ENCODE data around the gene STK39.

The STK39 gene

GRCh38 chr2:168211664-168212163, 35.7 kb downstream of the STK39 start:
- no peak for TF ChIP-seq CTCF (conservative IDR thresholded peaks at IDR 0.05; ENCODE audit: low read depth, low read length)
- DNase-seq (ENCODE audit: low read depth): no peak
- no peak overlapping the region for H3K4me3 ChIP-seq (ENCODE audit: low read depth, low read length)

- no peak for TF ChIP-seq CTCF (conservative IDR thresholded peaks at IDR 0.05; ENCODE audit: low read depth, low read length)
- peak overlapping the region; percentile 13 for H3K4me3 ChIP-seq (ENCODE audit: low read depth, low read length)
- DNase-seq (ENCODE audit: low read depth): peak; percentile 90
These were observed 36.4 kb downstream of the STK39 start for GRCh38 chr2:168210895-168211570.

GRCh38 chr2:168210216-168210894, 37.0 kb downstream of the STK39 start:
- no peak for DNase-seq (ENCODE audit: low read depth)
- no peak for TF ChIP-seq CTCF (conservative IDR thresholded peaks at IDR 0.05; ENCODE audit: low read depth, low read length)
- no peak overlapping the region for H3K4me3 ChIP-seq (ENCODE audit: low read depth, low read length)

GRCh38 chr2:168208652-168209051, 38.7 kb downstream of the STK39 start:
- no peak for TF ChIP-seq CTCF (conservative IDR thresholded peaks at IDR 0.05; ENCODE audit: low read depth, low read length)
- DNase-seq (ENCODE audit: low read depth): peak; percentile 78

GRCh38 chr2:168207851-168208250, 39.5 kb downstream of the STK39 start:
- no peak overlapping the region for H3K4me3 ChIP-seq (ENCODE audit: low read depth, low read length)

More at GRCh38 chr2:168208652-168209051, 38.7 kb downstream of the STK39 start:
- no peak overlapping the region for H3K4me3 ChIP-seq (ENCODE audit: low read depth, low read length)

More at GRCh38 chr2:168207851-168208250, 39.5 kb downstream of the STK39 start:
- TF ChIP-seq CTCF (conservative IDR thresholded peaks at IDR 0.05; ENCODE audit: low read depth, low read length): no peak
- peak; percentile 58 for DNase-seq (ENCODE audit: low read depth)
